BJ (cell line): ENCODE data around the gene HDAC11. TPM values are rescaled to one million over a fixed set of nuclear protein-coding genes. Genes with fewer than 3 reads are reported as not detected.

Experiments
- CTCF ChIA-PET: fragments of 350-600 bp; formaldehyde crosslinking; extraction: SDS; loops from one replicate; lab custom pipeline; 2021; ENCODE audit warnings: antibody characterized with exemption, inconsistent platforms; lab: Yijun Ruan, JAX
- POLR2A ChIA-PET: fragments of 300-600 bp; sonication (Branson Sonifier 250); formaldehyde crosslinking; extraction: SDS; loops from one replicate; lab custom pipeline; 2021; ENCODE audit warnings: antibody characterized with exemption; lab: Charles Lee
- DNase-seq: peaks from one replicate; pipeline ENCODE4 v3.0.0-alpha.2; 2011; ENCODE audit warnings: low read depth
- H3K27me3 ChIP-seq: 2 replicates; pipeline ENCODE4 v1.6.0; 2011; ENCODE audit warnings: low read length; ENCODE audit not compliant: control insufficient read depth, insufficient read depth
- H3K36me3 ChIP-seq: 2 replicates; pipeline ENCODE4 v1.5.1; 2011; ENCODE audit warnings: low read length; ENCODE audit not compliant: control insufficient read depth, insufficient read depth
- H3K4me3 ChIP-seq: 2 replicates; pipeline ENCODE4 v1.5.1; 2011; ENCODE audit warnings: low read depth, mild to moderate bottlenecking, control low read depth, low read length
- CTCF ChIP-seq: IDR thresholded peaks from 2 replicates; pipeline ENCODE4 v1.5.1; 2011; ENCODE audit warnings: low read depth, mild to moderate bottlenecking, control low read depth, inconsistent platforms, low read length, moderate library complexity; ENCODE audit not compliant: insufficient read depth
- polyA plus RNA-seq: library from polyadenylated mRNA; depleted of rRNA; stranded (reverse); fragments of >200 nt; gene quantifications from 2 replicates; pipeline ENCODE4 v1.2.3, GENCODE V29; 2011

Gene HDAC11
- polyA plus RNA-seq, 1 experiment, result 16.0 TPM

- CTCF ChIA-PET, result interaction anchor here (1.1 to 11.9 kb wide), 2 partner anchors 49 to 149 kb away, joined by 3 to 655 read pairs; no protein-coding TSS in a partner anchor
Observed at GRCh38 chr3:13501958-13502790, 22.1 kb downstream of the HDAC11 start.

DNA sequence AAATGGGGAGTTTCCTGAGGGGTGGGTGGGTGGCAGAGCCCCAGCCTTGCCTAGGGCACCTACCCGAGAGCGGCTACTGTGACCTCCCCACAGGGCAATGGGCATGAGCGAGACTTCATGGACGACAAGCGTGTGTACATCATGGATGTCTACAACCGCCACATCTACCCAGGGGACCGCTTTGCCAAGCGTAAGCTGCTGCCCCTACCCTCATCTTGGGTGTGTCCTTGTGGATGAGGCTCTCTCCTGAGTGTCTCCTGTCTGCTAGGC lies 22.6 kb downstream of the HDAC11 start:
- Histone ChIP-seq H3K4me3 (no peak overlapping the region), H3K27me3 (no peaks in the 10 kb centered on the region), H3K36me3 (peaks cover 1% of the 10 kb centered on the region; the same call in 1 of the 2 replicates)
- CTCF ChIA-PET, result interaction anchor here (0.8 to 11.9 kb wide), 3 partner anchors 8 to 149 kb away, joined by 3 to 655 read pairs (median 5); no protein-coding TSS in a partner anchor
- POLR2A ChIA-PET, result no interaction called here
- TF ChIP-seq CTCF, result no peak
- DNase-seq, result no peak

More at GRCh38 chr3:13501958-13502790, 22.1 kb downstream of the HDAC11 start:
- peaks cover 1% of the 10 kb centered on the region; the same call in 1 of the 2 replicates for H3K36me3 ChIP-seq
- H3K27me3 ChIP-seq, result no peaks in the 10 kb centered on the region
- no peak overlapping the region for H3K4me3 ChIP-seq
- POLR2A ChIA-PET, result no interaction called here
- no peak for DNase-seq
- TF ChIP-seq CTCF, result no peak

DNA sequence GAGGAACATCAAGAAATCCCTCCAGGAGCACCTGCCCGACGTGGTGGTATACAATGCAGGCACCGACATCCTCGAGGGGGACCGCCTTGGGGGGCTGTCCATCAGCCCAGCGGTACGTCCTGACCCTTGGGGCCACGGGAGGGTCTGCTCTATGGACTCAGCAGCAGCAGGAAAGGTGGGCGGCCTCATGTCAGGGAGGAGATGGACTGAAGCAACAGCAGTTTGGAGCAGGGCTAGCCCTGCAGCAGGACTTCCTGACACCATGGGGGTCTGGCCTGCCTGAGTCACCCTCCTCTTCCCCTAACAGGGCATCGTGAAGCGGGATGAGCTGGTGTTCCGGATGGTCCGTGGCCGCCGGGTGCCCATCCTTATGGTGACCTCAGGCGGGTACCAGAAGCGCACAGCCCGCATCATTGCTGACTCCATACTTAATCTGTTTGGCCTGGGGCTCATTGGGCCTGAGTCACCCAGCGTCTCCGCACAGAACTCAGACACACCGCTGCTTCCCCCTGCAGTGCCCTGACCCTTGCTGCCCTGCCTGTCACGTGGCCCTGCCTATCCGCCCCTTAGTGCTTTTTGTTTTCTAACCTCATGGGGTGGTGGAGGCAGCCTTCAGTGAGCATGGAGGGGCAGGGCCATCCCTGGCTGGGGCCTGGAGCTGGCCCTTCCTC lies 24.2 kb downstream of the HDAC11 start:
- Histone ChIP-seq H3K4me3 (no peak overlapping the region), H3K27me3 (no peaks in the 10 kb centered on the region), H3K36me3 (no peaks in the 10 kb centered on the region; the same call in 1 of the 2 replicates)
- TF ChIP-seq CTCF, result no peak
- ChIA-PET CTCF (interaction anchor here (11.9 kb wide), 1 partner anchor 147 kb away, joined by 655 read pairs; no protein-coding TSS in a partner anchor), POLR2A (no interaction called here)
- DNase-seq, result no peak

GRCh38 chr3:13505147-13506130 lies 25.3 kb downstream of the HDAC11 start:
- no peak for TF ChIP-seq CTCF
- no peak overlapping the region for H3K4me3 ChIP-seq
- H3K27me3 ChIP-seq, result no peaks in the 10 kb centered on the region
- ChIA-PET CTCF (interaction anchor here (1.4 to 11.9 kb wide), 3 partner anchors 10 to 146 kb away, joined by 5 to 655 read pairs (median 27); no protein-coding TSS in a partner anchor), POLR2A (no interaction called here)
- no peaks in the 10 kb centered on the region; the same call in 1 of the 2 replicates for H3K36me3 ChIP-seq
- DNase-seq, result no peak
